Mucosa of rectum (tissue), 2 donors: ENCODE data around the gene HHAT.

Experiments
- H3K27ac ChIP-seq, 2 donors: one replicate each; pipeline ENCODE4 v1.7.0; 2013; ENCODE audit warnings: inconsistent platforms in 2 of 2, low read depth in 2 of 2, low read length in 2 of 2
- H3K27me3 ChIP-seq, 2 donors: one replicate each; pipeline ENCODE4 v1.7.0; 2013; ENCODE audit warnings: low read length in 2 of 2; ENCODE audit not compliant: control insufficient read depth in 2 of 2, insufficient read depth in 2 of 2
- H3K36me3 ChIP-seq, 2 donors: one replicate each; pipeline ENCODE4 v1.7.0; 2013; ENCODE audit warnings: low read length in 2 of 2; ENCODE audit not compliant: control insufficient read depth in 2 of 2, insufficient read depth in 2 of 2
- H3K4me1 ChIP-seq, 2 donors: one replicate each; pipeline ENCODE4 v1.7.0; 2013; ENCODE audit warnings: low read length in 2 of 2, mild to moderate bottlenecking in 1 of 2; ENCODE audit not compliant: control insufficient read depth in 2 of 2, insufficient read depth in 2 of 2
- H3K4me3 ChIP-seq, 2 donors: one replicate each; pipeline ENCODE4 v1.7.0; 2013; ENCODE audit warnings: low read length in 2 of 2
- H3K9ac ChIP-seq, 2 donors: one replicate each; pipeline ENCODE4 v1.7.0; 2013; ENCODE audit warnings: low read length in 2 of 2, low read depth in 1 of 2, mild to moderate bottlenecking in 1 of 2
- H3K9me3 ChIP-seq, 2 donors: one replicate each; pipeline ENCODE4 v1.7.0; 2013; ENCODE audit warnings: low read length in 2 of 2; ENCODE audit not compliant: control insufficient read depth in 2 of 2
- donor health status: healthy.
- donor health status: Normal muscosa, but diverticular disease.

HHAT gene

DNA sequence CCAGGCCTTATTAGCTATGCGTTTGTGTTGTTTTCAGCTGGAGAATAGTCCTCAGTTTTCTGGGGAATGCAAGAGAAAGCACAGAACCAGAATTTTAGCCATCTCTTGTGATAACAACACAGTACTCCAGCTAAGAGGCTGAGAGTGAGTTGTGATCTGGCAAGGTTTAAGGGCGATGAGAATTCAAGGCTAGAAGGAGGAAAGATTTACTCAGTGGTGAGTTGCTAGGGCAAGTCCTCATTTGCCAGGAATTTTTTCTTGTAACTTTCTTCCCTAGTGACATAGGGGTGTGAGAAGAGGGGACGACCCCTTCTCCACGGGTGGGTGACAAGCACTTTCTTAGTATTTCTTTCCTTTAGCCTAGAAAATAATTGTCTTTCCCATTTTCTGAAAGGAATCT is 53.2 kb downstream of the HHAT start:
- Histone ChIP-seq H3K27me3 (no peaks in the 10 kb centered on the region), H3K4me3 (no peak overlapping the region), H3K9me3 (no peaks in the 10 kb centered on the region), H3K4me1 (no peaks in the 10 kb centered on the region), H3K9ac (no peak overlapping the region), H3K36me3 (no peaks in the 10 kb centered on the region), H3K27ac (no peak overlapping the region)

DNA sequence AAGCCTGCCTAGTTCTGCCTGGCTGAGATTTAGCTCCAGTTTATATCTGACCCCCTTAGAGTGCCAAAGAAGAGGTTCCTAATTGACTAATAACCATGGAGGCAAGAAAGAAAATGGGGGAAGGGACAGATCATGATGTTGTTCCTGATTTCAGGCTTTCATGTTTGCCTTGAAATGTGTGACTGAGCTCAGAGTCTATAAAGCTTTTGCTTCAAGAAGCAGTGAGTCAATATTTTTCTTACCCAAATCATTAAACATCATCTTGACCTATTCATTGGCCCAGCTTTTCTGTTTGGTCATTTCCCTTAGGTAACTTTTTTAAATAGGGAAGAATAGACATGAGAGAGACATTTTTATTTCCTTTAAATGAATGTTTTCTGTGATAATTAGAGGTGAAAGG is 55.9 kb downstream of the HHAT start:
- Histone ChIP-seq H3K4me3 (no peak overlapping the region), H3K9ac (no peak overlapping the region), H3K27ac (no peak overlapping the region), H3K9me3 (no peaks in the 10 kb centered on the region), H3K27me3 (no peaks in the 10 kb centered on the region), H3K36me3 (no peaks in the 10 kb centered on the region), H3K4me1 (no peaks in the 10 kb centered on the region)

DNA sequence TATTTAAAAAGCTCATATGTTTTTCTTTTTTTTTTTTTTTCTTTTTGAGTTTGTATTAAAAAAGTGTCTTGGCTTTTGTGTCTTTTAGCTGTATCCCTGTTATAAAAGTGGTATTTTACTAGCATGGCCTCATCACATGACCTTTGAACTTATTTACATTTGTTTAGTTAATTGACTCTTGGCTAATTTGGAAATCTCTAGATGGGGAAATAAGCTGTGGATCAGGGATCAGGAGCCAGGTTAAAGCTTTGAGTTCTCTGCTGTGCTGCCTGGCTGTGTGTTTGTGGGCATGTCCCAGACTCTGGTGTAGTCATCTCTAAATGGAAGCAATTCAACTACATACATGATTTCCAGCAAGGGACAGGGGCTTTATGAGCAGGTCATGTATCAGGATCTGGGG is 56.5 kb downstream of the HHAT start:
- Histone ChIP-seq H3K36me3 (no peaks in the 10 kb centered on the region), H3K27me3 (no peaks in the 10 kb centered on the region), H3K4me1 (no peaks in the 10 kb centered on the region), H3K27ac (no peak overlapping the region), H3K9ac (no peak overlapping the region), H3K9me3 (no peaks in the 10 kb centered on the region), H3K4me3 (no peak overlapping the region)

DNA sequence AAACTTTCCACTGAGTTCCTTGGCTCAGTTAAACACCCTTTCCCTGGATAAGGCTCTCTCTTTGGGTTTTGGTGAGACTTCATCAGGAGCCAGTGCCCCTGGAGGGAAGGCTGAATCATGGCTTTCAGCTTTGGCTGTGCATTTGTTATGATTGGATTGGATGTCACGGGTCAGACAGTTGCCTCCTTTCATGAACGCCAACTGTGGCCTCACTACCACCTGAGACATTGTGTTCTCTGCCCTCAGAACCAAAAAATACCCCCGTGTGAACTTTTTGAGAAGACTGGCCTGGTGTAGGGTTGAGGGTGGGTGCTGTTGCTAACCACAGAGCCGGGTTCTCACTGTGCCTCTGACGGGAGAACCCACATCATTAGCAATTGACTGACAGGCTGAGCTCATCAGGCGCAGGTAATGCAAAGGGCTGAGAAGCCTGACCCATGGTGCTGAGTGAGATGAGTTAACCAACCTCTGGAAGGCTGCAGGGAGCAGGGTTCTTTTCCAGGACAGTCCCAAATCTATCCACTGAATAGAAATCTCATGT is 65.6 kb downstream of the HHAT start:
- Histone ChIP-seq H3K9me3 (no peaks in the 10 kb centered on the region), H3K4me1 (no peaks in the 10 kb centered on the region), H3K27me3 (no peaks in the 10 kb centered on the region), H3K9ac (no peak overlapping the region), H3K36me3 (no peaks in the 10 kb centered on the region), H3K4me3 (no peak overlapping the region), H3K27ac (no peak overlapping the region)

DNA sequence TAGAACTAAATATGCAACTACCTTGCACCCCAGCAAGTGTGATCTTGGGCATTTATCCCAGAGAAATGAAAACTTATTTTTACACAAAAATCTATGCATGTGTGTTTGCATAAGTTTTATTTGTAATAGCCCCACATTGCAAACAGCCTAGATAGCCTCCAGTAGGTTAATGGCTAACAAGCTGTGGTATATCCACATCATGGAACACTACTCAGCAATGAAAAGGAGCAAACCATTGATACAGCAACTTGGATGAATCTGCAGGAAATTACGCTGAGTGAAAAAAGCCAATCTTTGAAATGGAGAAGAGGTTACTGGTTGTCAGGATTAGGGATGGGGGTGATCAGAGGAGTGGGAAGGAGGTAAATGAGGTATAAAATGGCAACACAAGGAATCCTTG is 67.8 kb downstream of the HHAT start:
- Histone ChIP-seq H3K36me3 (no peaks in the 10 kb centered on the region), H3K27ac (no peak overlapping the region), H3K27me3 (no peaks in the 10 kb centered on the region), H3K9ac (no peak overlapping the region), H3K4me1 (no peaks in the 10 kb centered on the region), H3K4me3 (no peak overlapping the region), H3K9me3 (no peaks in the 10 kb centered on the region)

DNA sequence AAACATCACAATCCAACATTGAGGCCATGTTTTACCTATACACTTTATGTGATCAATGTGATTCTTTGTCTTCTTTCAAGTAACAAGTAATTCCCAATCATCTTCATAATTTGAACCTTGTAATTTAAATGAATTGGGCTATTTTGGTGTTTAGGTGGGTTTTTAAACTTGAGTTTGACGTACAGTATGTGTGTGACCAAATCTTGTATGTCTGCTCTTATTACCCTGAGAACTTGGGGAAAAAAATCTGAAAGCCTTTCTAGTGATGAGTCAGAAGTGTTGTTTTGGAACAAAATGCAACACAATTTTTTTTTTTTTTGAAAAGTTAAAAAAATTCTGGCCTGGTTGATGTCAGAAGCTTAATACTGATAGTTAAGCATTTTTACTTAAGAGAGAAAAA is 68.5 kb downstream of the HHAT start:
- H3K9ac ChIP-seq = no peak overlapping the region
- no peak overlapping the region for H3K4me3 ChIP-seq
- no peak overlapping the region for H3K27ac ChIP-seq
- H3K36me3 ChIP-seq = no peaks in the 10 kb centered on the region
- H3K27me3 ChIP-seq = no peaks in the 10 kb centered on the region
- no peaks in the 10 kb centered on the region for H3K4me1 ChIP-seq
- no peaks in the 10 kb centered on the region for H3K9me3 ChIP-seq

DNA sequence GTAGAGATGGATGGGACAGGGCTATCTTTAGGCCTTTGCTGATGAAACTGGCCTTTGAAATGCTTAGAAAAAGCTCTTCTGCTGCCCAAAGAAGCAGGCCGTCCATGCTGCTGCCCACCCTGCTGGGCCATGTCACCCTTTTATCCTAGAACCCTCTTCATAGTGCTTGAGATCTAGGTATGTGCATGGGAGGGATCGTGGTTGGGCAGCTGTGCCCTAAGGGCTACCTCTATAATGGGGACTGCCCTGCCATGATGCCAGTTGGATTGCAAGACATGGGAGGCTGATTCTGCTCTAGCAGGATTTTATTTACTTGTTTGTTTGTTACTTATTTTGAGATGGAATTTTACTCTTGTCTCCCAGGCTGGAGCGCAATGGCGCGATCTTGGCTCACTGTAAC is 69.0 kb downstream of the HHAT start:
- Histone ChIP-seq H3K4me3 (no peak overlapping the region), H3K9ac (no peak overlapping the region), H3K27me3 (no peaks in the 10 kb centered on the region), H3K27ac (no peak overlapping the region), H3K4me1 (no peaks in the 10 kb centered on the region), H3K9me3 (no peaks in the 10 kb centered on the region), H3K36me3 (no peaks in the 10 kb centered on the region)

DNA sequence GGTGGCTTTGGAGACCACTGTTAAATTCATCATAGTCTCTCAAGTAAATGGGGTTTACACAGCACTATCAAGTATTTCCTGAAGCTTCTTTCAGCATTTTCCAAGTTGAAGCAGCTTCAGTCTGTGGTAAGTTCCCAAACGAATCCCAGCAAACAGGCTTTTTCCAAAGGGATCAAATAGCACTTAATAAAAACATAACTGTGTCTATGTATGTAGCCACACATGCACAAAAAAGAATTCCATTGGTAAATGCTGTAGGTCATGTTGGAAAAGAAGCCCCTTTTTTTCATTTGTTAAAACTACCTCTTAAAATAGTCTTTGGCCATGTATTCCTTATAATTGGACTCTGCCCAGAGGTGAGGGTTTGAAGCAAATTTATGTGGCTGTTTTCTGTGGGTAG is 69.8 kb downstream of the HHAT start:
- H3K4me1 ChIP-seq = no peaks in the 10 kb centered on the region
- H3K27ac ChIP-seq = no peak overlapping the region
- no peaks in the 10 kb centered on the region for H3K36me3 ChIP-seq
- H3K9me3 ChIP-seq = no peaks in the 10 kb centered on the region
- no peak overlapping the region for H3K4me3 ChIP-seq
- H3K27me3 ChIP-seq = no peaks in the 10 kb centered on the region
- no peak overlapping the region for H3K9ac ChIP-seq

DNA sequence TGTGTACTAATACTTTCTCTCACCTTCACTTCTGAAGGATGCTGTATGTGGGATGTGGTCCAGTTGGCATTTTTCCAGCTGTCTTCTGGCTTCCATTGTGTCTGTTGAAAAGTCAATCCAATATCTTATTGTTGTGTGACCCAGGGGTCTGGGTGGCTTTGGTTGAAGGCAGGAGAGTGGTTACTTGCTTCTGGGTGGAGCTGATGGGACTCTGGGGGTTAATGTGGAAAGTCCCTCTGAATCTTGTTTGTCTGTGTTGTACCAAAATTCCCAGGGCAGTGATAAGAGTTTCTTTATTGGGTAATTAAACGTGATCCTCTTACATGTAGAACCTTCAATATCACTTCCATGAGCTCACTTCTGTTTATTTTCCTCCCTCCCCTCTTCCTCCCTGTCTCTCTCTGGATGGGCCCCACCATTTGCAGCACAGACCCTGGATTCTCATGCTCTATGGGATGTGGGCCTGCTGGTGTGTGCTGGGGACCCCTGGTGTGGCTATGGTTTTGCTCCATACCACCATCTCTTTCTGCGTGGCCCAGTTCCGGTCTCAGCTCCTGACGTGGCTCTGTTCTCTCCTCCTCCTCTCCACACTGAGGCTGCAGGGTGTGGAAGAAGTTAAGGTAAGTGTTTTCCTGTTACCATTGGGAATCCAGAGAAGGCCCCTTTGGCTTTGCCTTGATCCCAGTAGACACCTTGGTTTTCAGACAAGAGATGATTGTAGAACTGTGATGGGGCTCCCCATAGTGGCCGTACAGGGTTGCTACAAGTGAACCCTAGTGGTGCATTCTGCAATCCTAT is 71.5 kb downstream of the HHAT start:
- H3K36me3 ChIP-seq = no peaks in the 10 kb centered on the region
- H3K27me3 ChIP-seq = no peaks in the 10 kb centered on the region
- no peak overlapping the region for H3K9ac ChIP-seq
- H3K4me1 ChIP-seq = no peaks in the 10 kb centered on the region
- no peaks in the 10 kb centered on the region for H3K9me3 ChIP-seq
- no peak overlapping the region for H3K27ac ChIP-seq
- H3K4me3 ChIP-seq = no peak overlapping the region

DNA sequence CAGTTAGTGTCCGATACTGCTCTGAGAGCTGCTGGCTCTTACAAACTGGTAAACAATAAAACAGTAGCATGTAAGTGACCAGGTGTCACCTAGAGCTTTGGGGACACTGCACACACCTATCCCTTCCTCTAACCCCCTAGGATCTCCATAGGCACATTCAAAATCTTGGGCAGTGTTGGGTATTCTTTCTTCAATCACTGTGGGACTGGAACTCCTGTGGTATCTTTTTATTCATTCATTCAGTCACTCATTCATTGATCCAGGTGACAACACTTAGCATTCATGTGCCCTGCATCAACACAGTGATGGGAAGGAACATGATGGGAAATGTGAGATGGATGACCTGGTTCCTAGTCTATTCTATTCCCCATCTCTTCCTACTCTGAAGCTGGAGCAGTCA is 73.9 kb downstream of the HHAT start:
- H3K9ac ChIP-seq = no peak overlapping the region
- no peaks in the 10 kb centered on the region for H3K36me3 ChIP-seq
- no peak overlapping the region for H3K27ac ChIP-seq
- no peak overlapping the region for H3K4me3 ChIP-seq
- H3K27me3 ChIP-seq = no peaks in the 10 kb centered on the region
- H3K4me1 ChIP-seq = no peaks in the 10 kb centered on the region
- H3K9me3 ChIP-seq = no peaks in the 10 kb centered on the region
